ENCODE results near the gene EEIG1. TPM values are rescaled to one million over a fixed set of nuclear protein-coding genes. Genes with fewer than 3 reads are reported as not detected.

Gene EEIG1
- total RNA-seq, 1 donor: 15.5 TPM

- DNase-seq (ENCODE audit: low read depth): no peak
- no peak overlapping the region for H3K4me3 ChIP-seq (ENCODE audit: low read depth, low read length)
- no peak for TF ChIP-seq CTCF (IDR thresholded peaks at IDR 0.05; ENCODE audit: insufficient read depth, low read depth, low read length)
These were observed 42.1 kb upstream of the EEIG1 start for GRCh38 chr9:128022886-128023285.

- no peak for TF ChIP-seq CTCF (IDR thresholded peaks at IDR 0.05; ENCODE audit: insufficient read depth, low read depth, low read length)
- H3K4me3 ChIP-seq (ENCODE audit: low read depth, low read length): no peak overlapping the region
- no peak for DNase-seq (ENCODE audit: low read depth)
These were observed 40.3 kb upstream of the EEIG1 start for GRCh38 chr9:128021098-128021497.

GRCh38 chr9:128020692-128021091 lies 39.9 kb upstream of the EEIG1 start:
- TF ChIP-seq CTCF (IDR thresholded peaks at IDR 0.05; ENCODE audit: insufficient read depth, low read depth, low read length): peak; percentile 35

GRCh38 chr9:128015696-128016095 lies 34.9 kb upstream of the EEIG1 start:
- TF ChIP-seq CTCF (IDR thresholded peaks at IDR 0.05; ENCODE audit: insufficient read depth, low read depth, low read length): no peak
- no peak for DNase-seq (ENCODE audit: low read depth)
- H3K4me3 ChIP-seq (ENCODE audit: low read depth, low read length): no peak overlapping the region

More at GRCh38 chr9:128020692-128021091, 39.9 kb upstream of the EEIG1 start:
- no peak overlapping the region for H3K4me3 ChIP-seq (ENCODE audit: low read depth, low read length)
- DNase-seq (ENCODE audit: low read depth): no peak

- H3K4me3 ChIP-seq (ENCODE audit: low read depth, low read length): no peak overlapping the region
- DNase-seq (ENCODE audit: low read depth): no peak
- no peak for TF ChIP-seq CTCF (IDR thresholded peaks at IDR 0.05; ENCODE audit: insufficient read depth, low read depth, low read length)
These were observed 30.5 kb upstream of the EEIG1 start for GRCh38 chr9:128011071-128011817.

GRCh38 chr9:128009639-128010038 lies 28.9 kb upstream of the EEIG1 start:
- DNase-seq (ENCODE audit: low read depth): no peak
- no peak overlapping the region for H3K4me3 ChIP-seq (ENCODE audit: low read depth, low read length)

More at GRCh38 chr9:128009639-128010038, 28.9 kb upstream of the EEIG1 start:
- no peak for TF ChIP-seq CTCF (IDR thresholded peaks at IDR 0.05; ENCODE audit: insufficient read depth, low read depth, low read length)

Measured in fibroblast of villous mesenchyme (primary cell).